HG03460 (cell line): ENCODE data around the gene DNMBP.
"Not testable (repeated sequence)": the region's sequence is repeated elsewhere in the genome, so short reads cannot be mapped to it uniquely, and the experiment has no call there.

ENCODE experiments used
- ATAC-seq: cut with Tn5 transposase; IDR thresholded peaks from one replicate; pipeline ENCODE4 v1.9.1; 2021; ENCODE audit not compliant: unreplicated experiment

The DNMBP gene

DNA sequence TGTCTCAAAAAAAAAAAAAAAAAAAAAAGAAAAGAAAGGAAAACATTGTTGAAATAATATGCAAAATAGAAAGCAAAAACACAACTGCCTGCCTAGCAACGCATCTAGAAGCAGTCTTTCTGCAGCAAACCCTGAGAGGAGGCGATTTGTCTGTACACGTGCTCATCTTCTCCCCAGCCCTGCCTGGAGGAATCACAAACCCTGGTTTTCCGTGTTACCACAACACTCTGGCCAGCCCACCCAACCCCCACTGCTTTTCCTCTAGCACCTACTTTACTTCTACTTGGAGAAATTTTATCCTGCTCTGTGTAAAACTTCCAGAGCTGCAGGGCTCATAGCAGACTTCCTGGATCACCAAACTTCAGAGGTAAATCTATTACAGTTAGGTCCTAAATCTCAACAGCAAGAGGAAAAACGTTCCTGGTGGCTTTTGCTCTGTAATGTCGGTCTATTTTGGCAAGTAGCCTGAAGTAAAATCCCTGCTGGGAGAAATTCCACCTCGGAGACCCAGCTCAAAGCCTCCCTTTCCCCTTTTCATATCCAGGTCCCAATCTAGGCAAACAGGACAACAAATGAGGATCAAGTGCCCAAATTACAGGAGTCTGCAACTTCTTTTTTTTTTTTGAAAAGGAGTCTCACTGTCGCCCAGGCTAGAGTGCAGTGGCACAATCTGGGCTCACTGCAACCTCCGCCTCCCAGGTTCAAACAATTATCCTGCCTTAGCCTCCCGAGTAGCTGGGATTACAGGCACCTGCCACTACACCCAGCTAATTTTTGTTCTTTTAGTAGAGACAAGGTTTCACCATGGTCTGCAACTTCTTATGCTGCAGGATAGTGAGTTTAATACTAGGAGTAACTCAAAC lies 91.6 kb downstream of the DNMBP start:
- ATAC-seq: no peak

DNA sequence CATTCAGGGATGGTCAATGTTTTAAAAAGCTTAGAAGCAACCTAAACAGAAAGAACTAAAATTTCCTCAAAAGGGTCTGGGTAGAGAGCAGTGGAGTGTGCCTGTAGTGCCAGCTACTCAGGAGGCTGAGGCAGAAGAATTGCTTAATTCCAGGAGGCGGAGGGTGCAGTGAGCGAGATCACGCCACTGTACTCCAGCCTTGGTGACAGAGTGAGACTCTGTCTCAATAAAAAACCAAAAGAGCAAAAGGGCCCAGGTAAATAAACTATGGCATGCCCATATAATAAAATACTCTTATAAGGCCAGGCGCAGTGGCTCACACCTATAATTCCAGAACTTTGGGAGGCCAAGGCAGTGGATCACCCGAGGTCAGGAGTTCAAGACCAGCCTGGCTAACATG lies 93.0 kb downstream of the DNMBP start:
- ATAC-seq: no peak

DNA sequence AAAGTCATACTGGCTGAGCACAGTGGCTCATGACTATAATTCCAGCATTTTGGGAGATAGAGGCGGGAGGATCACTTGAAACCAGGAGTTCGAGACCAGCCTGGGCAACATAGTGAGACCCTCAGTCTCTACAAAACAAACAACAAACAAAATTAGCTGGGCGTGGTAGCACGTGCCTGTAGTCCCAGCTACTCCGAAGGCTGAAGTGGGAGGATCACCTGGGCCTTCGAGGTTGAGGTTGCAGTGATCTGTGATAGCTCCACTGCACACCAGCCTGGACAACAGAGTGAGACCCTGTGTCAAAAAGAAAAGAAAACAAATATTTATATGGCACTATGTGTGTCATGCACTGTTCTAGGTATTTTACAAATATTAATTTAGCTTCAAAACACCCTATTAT lies 94.3 kb downstream of the DNMBP start:
- ATAC-seq: no peak

DNA sequence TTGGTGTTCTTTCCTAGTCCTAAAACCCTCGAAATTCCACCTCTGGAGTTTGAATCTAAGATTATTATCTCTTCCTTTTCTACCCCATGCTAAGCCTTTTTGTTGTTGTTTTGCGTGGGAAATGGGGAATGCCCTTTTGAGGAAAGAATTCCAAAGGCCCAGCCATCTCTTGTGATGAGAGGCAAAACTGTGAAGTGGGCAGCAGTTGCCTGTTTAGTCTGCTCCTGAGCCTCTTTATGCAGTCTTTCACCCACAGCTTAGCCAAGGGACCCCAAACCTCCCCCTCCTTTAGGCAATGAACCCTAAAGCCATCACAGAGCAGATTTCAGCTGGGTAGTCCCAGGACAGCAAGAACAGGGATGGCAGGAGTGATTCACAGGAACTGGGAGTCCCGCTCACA lies 95.5 kb downstream of the DNMBP start:
- no peak for ATAC-seq

DNA sequence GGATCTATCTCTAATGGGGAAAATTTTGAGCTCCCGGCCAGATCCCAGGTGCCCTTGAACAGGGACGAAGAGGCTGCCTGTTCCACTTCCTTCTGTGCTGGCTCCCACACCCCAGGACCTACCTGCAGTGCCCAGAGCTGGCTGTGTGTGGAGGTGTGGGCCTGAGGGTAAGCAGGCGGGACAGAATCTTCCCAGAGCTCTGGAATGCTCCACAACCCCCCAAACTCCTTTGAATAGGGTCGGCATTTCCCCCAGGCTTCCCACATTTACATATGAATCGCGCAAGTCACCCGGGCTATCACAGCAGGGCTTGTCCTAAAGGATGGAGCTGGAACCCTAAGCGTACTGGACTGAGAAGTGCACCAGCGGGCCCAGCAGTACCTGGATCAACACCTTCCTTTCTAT lies 95.9 kb downstream of the DNMBP start:
- no peak for ATAC-seq

DNA sequence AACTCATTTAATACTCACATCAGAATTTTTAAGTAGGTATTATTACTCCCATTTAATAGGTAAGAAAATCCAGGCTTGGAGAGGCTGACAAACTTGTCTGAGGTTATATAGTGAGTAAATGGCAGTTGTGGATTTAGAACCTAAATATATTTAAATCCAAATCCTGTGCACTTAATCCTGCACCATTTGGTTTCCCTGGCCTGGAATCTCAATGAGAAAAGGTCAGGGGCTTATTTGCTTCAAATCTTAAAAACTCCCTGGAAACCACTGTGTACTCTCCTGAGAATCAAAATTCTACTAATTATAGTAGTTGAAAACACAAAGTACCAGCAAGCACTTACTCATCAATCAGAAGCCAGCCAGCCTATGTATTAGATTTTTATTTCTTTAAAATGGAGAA lies 97.7 kb downstream of the DNMBP start:
- ATAC-seq: no peak

DNA sequence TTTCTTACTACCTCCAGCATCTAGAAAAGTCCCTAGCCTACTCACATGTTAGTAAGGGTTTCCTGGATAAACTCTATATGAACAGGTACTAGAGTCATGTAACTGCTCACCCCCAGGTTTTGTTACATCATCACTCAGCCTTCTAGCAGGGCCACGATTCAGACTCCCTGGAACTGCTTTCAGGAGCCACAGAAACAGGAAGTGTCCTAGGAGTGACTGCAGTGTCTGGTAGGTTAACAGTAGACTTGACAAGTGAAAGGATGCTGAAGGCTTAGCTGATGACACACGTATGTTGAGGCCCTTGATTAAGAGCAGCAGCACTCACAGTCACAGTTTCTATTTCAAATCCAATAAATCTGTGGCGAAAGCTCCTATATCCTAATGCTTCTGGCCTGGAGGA lies 101.2 kb downstream of the DNMBP start:
- no peak for ATAC-seq

DNA sequence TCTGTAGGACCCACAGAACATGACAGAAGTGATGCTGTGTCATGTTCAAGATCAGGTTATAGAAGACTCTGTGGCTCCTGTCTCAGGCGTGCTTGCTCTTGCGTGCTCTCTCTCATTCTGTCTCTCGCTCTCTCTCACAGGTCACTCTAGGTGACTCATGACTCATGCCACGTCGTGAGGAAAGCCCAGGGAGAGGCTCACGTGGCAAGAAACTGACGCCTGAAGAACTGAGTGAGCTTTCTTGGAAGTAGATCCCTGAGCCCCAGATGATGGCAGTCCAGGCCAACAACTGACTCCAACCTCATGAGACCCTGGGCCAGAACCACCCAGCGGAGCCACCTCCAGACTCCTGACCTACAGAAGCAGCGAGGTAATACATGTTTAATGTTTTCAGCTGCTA lies 103.3 kb downstream of the DNMBP start:
- ATAC-seq: no peak

DNA sequence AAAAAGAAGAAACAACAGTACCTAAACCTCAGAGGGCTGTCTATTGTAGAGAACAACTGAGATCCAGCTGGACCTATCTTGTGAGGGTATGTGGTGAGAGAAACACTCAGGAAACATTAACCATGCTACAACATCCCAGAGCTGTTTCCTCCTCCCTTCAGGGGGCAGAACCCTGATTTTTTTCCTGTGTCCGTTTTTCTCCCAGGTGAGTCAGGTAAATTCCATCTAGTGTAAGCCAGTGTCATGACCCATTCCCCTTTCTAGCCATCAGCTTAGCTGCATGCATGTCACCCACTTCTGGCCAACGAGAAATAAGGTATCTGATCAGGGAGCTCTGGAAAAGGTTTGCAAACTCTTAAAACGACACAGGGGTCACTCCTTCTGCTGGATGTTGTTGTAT lies 103.8 kb downstream of the DNMBP start:
- no peak for ATAC-seq

DNA sequence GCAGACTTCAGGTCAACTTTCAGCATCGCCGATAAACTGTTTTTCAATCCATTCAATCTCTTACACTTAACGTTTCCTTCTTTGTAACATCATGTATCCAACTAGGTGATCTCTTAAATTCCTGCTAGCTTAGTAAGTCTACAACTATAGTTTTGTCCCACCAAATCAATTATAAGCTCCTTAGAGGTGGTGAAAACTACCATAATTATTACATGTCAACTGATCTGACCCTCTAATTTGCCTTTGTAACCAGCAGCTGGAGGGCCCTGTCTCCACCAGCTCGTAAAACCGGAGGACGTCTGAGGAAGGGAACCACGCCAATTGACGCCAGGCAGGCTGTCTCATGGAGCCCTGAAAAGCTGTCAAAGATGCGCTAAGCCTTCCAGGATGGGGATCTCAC lies 113.9 kb downstream of the DNMBP start:
- ATAC-seq: no peak

DNA sequence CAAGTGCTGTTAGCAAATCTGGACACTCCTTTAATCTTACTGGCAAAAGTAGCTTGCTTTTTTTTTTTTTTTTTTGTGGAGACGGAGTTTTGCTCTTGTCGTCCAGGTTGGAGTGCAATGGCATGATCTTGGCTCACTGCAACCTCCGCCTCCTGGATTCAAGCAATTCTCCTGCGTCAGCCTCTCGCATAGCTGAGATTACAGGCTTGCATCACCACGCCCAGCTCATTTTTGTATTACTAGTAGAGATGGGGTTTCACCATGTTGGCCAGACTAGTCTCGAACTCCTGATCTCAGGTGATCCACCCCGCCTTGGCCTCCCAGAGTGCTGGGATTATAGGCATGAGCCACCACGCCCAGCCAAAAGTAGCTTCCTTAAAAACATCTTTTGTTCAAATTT lies 114.7 kb downstream of the DNMBP start:
- not testable (repeated sequence) for ATAC-seq

DNA sequence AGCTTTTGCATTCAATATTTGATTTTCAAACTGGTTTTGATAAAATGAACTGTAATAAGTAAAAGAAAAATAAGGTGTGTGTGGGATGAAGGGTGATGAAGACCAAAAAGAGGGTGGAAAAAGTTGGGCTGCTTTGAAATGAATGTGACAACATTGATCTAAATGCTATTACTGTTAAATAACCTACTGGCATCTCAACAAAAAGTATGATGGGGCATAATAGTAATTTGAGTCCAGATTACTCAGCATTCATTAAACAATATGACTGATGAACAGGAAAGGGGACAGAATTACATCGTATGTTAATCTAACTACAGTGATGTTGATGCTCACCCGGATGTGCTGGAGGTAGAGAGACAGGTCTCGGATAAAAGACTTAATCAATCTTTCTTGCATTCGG lies 115.1 kb downstream of the DNMBP start:
- no peak for ATAC-seq

DNA sequence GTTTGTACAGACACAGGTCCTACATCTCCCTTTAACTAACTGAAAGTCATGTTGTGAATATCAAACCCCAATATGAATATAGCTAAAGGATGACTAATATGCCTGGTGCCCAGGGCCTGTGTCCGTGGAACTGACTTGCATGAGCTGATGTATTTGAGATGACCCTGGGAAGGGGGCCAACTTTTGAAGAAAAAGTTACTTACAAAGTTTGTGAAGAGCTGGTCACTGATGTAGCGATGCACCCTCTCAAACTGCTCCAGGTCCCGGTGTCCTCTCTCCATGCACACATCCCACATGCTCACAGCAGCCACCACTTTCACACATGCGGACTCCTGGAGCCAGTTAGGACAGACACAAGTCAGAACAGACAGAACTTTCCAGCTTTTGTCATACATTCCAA lies 121.1 kb downstream of the DNMBP start:
- no peak for ATAC-seq

DNA sequence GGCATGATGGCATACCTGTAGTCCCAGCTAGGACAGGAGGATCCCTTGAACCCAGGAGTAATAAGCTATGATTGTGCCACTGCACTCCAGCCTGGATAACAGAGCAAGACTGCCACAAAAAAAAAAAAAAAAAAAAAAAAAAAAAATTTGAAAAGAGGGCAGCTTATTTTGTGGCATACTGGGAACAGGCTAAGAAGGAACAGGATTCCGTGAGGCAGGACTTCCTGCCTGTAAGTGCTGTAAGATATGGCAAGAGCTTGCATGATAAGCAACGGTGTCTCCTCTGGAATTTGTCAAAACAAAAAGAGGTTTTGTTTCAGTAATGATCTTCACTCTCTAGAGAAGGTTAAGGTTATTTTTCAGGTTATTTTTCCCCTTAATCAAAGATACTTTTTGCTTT lies 126.2 kb downstream of the DNMBP start:
- ATAC-seq: no peak

DNA sequence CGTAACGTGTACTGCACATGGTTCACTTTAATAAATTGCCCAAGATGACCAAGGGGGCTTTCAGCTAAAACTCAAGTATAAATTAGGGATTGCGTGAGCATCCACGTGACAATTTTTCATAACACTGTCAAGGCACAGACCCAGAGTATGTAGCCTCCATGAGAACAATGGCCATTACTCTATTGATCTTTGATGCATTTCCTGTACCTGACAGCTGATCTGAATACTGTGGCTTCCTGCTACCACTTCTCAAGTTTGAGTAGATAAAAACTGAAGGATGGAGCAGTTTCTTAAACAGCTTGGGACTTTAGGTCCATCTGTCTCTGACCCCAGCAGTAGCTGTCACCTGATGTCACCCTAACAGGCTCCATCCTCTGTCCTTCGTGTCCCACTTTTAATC lies 128.4 kb downstream of the DNMBP start:
- ATAC-seq: no peak

DNA sequence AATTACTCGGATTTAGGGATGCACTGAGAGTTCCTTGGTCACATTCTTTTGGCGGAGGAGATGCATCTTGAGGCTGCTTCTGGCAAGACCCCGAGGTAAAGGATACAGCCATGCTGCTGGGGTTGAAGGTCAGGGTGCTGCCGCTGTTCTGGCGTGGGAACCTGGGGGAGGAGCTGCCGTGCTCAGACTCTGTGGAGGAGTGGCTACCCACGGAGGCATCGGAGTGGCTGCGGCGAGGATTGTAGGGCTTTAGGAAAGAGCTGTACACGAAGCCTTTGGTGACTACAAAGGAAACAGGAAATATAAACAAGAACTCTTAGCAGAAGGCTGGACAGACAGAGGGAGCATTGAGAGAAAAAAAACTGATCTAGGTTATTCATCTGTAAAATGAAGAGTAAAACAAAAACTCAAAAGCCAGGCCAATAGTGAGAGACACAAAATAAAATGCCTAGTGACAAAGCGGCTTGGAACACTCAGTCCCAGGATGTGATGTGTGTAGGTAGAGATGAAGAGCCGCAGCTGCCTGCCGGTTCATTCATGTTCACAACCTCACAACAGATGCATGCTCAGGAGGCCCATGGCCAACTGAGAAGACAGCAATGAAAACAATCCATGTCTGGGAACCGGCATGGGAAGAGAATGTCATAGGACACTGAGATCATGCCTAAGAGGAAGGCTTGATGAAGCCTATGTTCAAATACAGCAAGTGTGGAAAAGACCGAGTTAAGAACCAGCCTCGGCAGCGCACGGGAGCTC lies 129.5 kb downstream of the DNMBP start:
- ATAC-seq: no peak

DNA sequence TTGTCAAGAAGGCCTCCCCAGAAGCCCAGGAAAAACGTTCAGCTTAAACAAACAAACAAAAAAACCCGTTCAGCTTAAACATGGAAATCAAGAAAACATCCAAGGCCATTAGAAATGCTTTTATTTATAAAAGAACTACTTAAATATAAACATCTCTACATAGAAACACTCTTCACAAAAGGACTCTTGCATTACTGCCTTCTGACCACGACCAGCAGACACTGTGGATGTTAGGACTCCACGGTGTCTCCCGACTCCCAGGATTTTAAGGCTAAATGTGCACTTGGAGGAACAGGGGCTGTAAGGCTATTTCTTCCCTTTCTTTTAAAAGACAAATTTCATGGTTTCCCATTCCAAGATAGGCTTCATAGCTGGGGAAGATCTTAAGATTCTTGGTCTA lies 134.3 kb downstream of the DNMBP start:
- no peak for ATAC-seq

DNA sequence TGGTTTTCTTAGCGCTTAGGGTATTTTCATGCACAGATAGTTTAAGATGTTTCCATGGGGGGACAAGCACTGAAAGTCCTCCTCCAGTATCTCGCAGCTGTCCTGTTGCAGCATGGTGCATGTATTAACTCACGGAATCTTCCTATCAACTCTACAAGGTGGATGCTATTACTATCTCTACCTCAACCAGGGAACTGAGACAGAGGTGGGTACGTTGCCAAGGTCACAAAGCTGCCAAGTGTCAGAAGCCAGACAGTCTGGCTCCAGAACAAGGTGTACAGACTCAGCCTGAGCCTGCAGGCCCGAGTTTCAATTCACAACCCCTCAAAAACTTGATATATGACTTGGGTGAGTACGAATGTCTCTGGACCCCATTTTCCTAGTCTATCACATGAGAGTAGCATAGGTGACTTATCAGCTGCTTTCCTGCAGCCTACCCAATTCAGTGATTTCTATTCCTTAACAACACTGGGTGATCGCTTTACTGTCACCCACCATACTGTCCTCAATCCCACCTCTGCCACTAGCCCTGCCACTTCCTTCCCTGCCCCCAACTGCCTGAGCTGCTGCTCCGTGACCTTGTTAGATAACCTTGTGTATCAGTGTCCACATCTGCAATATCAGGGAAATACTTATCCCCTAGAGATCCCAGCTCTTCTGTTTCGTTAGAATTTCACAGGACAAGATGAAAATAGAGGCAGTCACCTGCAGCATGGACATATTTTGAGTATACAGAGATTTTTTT lies 135.2 kb downstream of the DNMBP start:
- ATAC-seq: no peak

DNA sequence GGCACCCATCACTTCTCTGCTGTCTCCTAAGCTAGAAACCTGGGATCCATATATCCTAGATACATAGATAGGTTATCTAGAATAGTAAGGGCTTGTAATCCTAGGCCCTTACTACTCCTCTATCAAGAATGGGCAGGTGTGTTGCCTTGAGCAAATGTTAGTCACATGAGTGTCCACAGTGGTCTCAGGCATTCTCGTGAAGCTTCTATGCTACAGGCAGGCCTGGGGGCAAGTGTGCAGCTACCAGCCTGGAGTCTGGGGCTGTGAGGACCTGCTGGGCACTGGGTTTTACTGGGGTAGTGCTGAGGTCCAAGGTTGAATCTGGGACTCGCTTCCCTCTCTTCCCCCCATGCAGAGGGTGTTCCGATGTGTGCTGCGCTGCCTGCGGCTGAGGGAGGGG lies 135.9 kb downstream of the DNMBP start:
- no peak for ATAC-seq

DNA sequence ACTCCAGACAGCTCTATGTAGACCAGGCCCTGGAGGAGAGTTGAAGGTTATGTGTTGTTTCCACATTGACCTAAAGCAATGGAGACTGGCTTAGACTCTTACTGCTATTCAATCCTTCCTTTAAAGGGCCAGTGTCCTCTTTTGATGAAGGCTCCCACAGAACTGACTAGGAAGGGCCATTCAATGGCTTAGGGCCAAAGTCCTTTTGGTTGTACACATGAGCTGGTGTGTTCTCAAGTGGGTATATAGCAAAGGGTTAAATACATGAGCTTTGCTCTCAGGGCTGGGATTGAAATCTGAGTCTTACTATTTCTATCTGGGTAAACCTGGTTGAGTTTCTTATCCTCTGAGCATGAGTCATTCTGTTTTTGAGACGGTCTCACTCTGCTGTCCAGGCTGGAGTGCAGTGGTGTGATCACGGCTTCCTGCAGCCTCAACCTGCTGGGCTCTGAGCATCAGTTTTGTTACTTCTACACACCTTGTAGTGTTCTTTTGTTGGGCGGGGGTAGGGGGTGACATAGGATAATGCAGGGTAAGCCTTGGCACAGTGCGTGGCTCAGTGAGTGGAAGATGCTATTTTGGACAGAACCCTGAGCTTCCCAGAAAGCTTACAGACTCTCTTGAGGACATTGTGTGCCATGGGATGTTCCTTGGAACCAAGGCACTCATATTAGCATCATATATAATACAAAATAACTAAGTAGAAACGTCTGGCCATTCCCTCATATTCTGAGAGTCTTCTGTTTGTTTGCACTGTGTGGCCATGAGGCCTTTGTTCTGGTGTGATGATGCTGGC lies 137.2 kb downstream of the DNMBP start:
- ATAC-seq: no peak

DNA sequence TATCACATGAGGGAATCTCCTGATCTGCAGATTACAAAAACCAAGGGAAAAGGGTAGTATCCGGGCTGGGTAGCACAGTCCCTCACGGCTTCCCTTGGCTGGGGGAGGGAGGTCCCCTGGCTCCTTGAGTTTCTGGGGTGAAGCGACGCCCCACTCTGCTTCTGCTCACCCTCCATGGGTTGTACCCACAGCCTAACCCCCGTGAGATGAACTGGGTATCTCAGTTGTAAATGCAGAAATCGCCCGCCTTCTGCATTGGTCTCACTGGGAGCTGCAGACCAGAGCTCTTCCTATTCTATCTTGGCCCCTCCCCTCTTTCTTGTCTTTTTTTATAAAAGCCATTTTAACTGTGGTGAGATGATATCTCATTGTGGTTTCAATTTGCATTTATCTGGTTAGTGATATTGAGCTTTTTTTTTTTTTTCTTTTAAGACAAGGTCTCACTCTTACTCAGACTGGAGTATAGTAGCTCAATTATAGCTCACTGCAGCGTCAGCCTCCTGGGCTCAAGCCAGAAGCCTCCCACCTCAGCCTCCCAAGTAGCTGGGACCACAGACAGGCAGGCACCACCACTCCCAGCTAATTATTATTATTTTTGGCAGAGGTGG lies 139.5 kb downstream of the DNMBP start:
- no peak for ATAC-seq
